Measurements from ENCODE around the gene CDHR2.

Gene CDHR2

DNA sequence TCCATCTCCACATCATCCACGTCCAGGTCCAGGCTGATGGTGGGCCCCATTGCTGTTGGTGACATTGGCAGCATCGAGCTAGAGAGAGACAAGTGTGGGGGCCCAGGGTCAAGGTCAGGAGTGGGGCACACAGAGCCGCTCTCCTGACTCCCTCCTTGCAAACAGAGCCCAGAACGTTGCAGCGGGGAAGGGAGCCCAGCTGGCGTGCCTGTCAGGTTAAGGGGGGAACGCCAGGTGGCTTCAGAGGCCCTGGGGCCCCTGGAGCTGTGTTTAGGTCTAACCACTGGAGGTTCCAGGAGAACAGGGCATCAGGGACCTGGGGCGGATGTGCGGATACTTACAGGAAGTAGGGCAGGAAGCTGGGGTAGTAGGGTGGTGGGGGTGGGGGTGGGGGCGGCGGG lies 19.4 kb upstream of the CDHR2 start:
- DNase-seq: no peak

DNA sequence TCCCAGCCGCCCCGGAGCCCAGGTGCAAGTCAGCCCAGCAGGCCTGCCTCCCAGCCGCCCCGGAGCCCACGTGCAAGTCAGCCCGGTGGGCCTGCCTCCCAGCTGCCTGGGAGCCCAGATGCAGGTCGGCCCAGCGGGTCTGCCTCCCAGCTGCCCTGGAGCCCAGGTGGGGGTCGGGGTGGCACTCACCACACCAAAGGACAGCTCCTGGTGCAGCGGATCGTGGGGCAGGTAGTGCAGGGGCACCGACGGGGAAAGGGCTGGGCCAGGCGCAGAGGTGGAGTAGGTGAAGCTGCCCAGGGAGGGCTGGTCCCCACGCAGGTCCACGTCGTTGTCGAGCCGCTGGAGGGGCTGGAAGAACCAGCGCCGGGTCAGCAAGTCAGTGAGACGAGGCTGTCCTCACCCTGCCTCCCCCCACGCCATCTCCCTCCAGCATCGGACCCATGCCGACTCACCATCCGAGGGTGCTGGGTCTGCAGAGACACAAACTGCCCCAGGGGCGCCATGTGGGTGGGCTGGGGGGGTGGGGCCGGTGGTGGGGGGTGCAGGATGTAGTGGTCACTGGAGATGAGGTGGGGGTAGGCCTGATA lies 18.7 kb upstream of the CDHR2 start:
- no peak for DNase-seq

DNA sequence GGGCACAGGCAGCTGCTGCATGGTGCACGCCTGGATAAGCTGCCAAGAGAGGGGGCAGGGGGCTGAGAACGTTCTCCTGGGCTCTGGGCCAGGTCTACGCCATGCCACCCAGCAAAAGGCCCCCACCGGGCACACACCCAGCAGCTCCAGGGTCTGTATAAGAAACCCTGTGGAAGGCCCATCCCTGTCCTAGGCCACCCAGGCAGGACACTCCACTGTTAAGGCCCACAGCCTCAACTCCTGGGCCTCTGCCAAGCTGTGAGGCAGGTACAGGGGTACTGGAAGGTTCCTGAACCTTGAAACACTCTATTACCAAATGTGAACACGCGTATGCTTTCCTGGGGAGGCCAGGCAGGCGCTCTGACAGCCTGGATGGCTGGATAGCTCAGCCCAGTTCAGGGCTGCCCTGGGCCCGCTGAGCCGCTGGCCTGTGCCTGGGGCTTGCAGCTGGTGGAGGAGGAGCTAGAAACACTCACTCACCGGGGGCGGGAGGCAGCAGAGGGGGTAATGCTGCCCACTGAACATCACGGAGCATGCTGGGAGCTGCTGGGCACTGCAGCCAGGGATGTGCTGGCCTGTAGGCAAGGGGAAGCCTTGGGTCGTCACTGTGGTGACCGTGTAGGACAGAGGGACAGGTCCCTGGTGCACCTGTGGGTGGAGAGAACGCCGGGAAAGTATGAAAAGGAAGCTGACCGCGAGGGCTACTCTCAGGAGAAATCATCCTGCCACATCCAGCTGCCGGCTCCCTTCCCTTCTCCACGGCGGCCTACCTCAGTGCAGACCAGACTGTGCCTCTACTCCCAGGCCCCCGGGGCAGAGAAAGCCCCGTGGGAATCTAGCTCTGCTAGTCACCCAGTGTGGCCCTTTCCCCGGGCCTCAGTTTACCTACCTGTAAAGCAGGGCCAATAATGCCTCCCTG lies 17.9 kb upstream of the CDHR2 start:
- peak in 13 of 14 donors; percentile 16 to 84 (median 64) for DNase-seq

DNA sequence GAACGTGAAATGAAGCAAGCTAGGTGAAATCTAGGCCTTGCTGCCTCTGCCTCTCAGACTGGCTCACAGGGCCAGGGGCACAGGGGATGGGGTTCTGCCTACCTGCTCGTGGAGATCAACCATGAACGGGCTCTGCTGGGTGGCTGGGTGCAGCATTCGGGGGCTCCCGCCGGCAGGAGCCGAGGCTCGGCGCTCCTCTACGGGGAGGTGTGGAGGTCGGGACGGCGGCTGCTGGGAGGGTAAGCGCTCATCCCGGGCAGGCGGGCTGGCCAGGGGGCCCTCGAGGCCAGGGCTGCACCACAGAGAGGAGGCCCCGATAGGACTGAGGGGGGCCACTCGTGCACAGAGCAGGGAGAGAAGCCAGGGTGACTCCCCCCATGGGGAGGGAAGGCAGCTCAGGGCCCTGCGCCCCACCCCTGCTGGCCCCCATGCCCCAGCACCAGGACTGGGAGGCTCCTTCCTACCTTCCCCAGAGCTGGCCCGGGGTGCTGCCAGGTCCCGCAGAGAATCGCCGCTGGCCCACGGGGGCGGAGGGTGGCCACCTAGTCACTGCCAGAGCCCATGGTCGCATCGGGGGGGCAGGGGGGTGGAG lies 17.1 kb upstream of the CDHR2 start:
- no peak for DNase-seq

DNA sequence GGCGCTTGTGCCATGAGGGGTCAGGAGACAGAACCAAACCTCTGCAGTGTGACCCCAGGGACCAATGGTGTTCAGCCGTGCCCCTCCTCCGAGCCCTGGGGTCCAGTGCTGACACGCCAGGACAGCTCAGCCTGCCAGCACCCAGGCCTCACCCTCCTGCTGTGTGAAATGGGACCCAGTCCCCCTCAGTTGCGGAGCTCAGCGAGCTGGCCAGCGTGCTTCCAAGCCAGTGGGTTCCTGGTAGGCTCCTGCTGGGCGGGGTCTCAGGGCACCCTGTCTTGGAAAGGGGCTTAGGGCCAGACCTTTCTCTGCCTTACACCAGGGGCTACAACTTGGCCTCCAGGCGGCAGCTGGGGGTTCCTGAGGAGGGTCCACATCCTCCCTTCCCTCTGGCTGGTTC lies 16.3 kb upstream of the CDHR2 start:
- no peak for DNase-seq

DNA sequence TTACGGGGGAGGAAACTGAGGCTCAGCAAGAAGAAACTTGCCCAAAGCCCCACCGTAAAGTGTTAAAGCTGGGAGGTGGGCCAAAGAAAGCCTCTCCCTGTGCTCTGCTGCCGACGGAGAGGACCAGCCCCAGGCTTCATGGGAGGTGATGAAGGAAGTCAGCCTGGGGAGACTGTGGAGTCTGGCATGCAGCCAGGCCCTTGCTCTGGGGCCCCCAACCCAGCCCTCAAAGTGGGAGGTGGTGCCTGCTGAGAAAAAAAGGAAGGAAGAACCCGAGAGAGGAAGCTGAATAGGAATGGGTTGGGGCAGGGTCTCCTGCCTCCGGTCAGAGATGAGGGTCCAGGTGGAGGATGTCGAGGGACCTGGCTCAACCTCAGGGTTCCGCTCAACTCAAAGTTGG lies 15.8 kb upstream of the CDHR2 start:
- DNase-seq: peak in 6 of 14 donors; percentile 26 to 45 (median 34)

DNA sequence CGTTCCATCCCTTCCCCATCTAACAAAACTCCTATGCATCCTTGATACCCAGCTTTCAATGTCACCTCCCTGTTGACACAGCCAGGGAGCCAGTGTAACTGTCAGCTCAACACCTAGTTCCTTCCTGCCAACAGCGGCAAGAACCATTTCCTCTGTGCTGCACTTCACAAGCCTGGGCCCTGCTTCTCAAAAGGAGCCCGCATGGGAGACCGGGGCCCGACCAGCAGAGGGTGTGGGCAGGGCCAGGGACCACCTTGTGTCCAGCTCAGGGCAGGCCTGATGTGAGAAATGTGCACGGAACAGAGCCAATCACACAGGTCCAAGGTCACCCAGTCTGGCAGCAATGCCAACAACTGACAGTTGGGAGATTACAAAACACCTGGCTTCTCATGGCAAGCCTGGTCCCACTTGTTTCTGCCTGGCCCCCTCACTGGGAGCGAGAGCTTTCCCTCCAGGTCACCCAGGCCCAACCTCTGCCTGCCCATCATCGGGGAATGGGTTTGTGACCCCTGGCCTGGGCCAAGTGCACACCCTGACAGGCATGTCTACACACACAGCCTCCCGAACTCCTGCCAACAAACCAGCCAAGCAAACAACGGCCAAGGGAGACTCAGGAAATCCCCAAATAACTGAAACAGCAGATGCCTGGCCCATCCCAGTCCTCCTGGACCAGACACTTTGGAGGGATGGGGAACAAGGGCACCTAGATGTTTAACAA lies 15.1 kb upstream of the CDHR2 start:
- DNase-seq: peak in 1 of 14 donors; percentile 40

DNA sequence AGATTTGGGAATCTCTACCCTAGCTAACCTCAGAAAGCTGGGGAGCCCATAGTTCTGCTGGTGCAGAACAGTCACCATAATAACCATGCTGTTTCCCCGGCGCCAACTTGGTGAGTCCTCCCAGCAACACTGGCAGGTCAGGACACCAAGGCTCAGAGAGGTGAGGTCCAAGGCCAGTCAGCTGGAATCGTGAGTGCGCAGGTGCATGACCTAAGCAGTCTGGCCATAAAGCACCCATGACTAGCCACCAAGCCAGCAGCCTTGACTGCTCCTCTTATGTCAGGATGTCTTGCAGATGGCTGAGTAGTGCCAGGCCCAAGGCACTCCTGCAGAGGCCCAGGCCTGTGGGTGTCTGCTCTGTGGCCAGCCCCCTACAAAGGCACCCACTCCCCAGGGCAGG lies 14.5 kb upstream of the CDHR2 start:
- peak in 1 of 14 donors; percentile 30 for DNase-seq

DNA sequence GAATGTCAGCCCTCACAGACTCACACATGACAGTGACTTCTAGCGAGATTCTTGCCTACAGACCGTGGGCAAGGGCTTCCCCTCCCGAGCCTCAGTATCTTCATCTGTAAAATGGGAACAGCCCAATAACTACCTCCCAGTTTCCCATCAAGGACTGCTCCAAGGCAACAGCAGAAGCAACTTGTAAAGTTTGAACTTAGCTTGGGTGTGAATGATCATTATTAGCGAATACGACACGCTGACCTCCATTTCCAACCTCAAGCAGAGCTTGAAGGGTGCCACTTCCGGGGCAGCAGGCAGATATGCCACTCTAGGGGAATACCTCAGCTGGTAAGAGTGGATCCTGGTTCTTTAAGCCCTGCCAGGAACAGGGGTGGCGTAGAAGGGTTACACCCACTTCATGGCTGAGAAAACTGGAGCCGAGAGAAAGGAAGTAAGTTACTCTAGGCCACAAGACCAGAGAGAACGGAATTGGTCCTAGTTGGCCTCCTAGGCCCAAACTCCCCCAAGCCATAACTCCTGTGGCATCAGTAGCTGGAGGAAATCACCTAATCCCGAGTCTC lies 14.0 kb upstream of the CDHR2 start:
- peak in 1 of 14 donors; percentile 40 for DNase-seq

DNA sequence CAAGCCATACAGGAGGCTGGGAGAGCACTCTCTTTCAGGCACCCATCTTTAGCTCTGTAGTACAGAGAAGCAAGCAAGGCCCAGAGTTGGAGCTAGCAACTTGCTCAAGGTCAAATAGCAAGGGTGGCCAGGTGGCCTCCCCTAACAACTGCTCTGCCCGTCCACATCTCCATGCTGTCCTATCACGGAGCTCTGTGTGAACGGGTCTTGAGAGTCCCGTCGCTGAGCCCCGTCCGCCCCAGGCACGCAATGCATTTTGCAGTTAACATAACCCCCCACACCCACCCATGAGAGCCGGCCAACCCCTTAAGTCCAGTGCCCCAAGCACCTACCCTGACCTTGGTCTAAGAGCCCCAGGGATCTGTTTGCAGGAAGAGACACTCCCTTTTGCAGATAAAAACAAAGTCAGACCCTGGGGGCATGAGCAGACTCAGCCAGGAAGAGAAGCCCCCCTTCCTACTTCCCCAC lies 13.4 kb upstream of the CDHR2 start:
- peak in 3 of 14 donors; percentile 14 to 40 (median 18) for DNase-seq

DNA sequence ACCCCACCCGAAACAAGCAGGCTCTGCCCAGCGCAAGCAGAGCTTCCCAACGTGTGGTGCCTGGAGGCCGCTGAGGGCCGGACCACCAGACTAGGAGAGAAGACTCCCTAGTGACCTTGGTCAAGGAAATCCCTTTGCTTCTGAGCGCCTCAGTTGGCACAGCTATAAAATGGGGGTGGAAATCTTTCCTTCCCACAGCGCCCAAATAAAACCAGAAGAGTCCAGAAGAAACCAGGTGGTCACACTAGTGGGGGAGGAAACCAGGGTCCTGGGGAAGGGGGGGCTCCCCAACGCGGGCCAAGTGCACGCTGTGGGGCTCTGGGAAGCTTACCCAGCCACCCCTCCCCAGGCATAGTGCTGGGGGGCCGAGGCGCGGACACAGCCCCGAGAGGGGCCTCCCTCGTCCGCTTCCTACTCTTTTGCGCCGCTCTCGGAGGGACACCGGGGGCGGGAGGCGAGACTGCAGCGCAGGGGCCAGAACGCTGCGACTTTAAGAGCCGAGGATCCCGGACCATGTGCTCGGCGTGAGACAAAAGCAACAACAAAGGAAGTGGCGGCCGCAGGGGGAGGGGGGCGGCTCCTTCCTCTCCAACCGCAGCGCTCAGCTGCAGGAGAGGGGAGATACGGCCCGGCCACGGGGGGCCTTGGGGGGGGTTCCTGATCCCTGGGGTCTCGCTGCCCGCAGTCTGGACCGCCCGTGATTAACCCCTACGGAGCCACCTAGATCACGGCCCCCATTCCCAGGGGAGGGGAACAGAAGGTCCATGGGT lies 12.8 kb upstream of the CDHR2 start:
- peak in 12 of 14 donors; percentile 29 to 85 (median 72) for DNase-seq

DNA sequence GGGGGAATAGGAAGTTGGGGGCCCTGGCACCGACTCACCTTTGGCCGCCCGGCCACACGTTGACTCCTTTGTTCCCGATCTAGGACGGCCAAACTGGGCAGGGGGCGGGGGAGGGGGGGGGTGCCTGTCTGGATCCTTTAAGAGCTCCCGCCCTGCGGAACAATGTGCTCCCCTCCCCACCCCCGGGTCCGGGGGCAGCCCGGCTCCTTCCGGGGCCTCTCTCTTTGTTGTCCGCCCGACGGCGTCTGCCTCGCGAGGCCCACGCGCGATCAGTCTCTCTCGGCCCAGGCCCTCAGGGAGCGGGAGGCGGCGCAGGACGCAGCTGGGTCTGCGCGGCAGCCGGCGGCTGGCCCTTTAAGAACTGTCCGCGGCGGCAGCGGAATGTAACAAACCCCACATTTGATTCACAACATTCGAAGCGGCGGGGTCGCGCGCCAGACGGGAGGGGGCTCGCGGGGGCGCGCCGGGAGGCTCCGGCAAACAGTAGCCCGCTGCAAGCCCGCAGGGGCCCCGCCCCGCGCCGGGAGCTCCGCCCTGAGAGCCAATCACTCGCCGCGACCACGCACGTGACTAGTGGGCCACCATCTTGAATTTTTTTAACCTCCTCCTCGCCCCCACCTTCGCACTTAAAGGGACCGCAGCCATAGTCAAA lies 12.1 kb upstream of the CDHR2 start, which contains the start of gene RNF44:
TSS of gene RNF44 (minus strand) at position 501 of the 652 bp plus-strand sequence. CDS start 4,930 bp downstream, outside the sequence.
- peak; percentile 84 to 98 (median 97) for DNase-seq

DNA sequence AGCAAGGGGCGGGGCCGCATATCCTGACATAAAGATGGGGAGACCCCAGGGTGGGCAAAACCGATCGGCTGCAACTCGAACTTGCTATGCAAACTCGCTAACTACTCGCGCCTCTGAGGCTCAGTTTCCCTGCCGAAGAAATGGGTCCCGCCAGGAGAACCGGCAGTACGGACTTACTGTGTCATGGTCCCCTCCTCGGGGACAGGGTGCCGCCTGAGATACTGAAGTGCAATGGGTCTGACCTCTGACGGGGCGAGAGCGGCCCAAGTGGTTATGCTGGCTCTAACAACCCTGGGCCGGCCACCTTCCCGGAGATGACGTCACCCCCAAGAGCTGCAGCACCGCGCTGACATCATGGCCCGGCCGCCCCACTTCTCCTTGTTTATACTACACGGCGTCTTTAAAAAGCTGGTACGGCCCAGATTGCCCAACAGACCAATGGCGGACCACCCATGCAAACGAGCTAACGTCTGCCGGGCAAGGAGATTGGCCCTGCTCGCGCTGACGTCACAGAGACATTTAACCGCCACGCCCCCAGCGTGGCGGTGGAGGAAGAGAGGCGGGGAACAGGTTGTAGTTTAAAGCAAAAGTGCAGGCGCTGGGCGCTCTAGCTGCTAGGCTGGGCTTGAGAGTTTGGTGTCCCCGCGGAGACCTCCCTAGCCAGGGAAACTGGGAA lies 11.4 kb upstream of the CDHR2 start:
- peak; percentile 71 to 99 (median 94) for DNase-seq

DNA sequence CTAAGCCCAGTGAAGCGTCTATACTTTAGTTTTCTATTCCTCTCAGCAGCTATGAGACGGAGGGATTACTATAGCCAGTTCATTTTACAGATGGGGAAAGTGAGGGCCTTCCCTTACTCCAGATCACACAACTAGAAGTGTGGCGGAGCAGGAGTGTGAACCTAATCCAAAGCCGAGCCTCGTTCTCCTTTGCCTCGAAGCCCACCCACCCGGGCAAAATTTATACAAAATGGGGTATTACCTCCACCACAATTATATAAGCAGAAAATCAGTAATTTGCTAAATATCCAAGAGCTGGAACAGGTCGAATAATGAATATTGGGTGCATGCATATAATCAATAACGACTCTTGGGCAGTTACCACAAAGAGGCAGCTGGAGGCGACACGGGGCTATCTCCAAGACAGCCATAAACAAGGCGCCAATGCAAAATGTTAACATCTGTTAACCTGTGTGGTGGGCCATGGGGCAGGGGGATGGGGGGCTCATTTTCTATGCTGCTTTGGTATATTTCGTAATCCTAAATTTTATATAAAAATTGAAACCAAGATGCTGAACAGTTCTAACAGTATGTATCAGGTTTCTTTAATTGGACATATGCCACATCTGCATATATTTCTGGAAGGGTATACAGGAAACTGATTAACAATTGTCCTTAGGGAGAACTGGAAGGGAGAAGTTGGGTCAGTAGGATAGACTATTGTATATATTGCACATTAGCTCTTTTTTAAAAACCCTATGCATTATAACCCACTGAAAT lies 10.7 kb upstream of the CDHR2 start:
- no peak for DNase-seq

DNA sequence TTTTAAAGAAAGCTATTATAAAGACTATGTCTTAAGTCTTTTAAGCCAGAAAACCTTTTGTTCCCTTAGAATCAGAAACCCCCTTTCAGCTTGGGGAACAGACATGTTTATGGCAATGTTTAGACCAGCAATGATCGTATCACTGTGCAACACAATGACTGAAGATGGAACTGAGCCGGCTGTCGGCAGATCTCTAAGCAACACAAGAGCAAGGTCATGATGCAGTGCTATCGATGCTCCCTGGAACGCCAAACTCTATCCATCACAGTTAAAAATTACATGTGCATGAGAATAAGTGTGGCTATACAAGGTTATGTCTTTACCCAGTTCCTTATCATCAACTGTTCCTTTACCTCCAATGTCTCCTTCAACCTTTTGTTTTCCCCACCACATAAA lies 10.2 kb upstream of the CDHR2 start:
- DNase-seq: no peak

DNA sequence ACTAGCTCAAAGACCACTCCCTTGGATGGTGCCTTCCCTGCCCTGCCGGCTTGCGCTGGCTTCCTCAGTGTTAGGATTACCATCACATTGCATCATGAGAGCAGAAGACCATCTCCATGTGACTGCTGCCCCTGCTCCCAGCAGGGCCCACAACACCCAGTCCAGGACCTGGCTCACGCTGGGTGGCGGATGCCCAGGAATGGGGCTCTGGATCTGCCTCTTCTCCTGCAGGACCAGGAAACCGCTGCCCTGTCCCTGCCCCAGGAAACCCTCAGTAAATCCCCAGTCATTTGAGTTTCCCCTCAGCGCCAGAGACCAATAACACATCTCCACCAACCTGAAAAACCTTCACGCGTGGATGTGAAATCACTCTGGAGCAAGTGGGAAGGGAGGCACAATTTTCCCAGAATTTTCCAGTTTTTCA lies 8.7 kb upstream of the CDHR2 start:
- DNase-seq: no peak

DNA sequence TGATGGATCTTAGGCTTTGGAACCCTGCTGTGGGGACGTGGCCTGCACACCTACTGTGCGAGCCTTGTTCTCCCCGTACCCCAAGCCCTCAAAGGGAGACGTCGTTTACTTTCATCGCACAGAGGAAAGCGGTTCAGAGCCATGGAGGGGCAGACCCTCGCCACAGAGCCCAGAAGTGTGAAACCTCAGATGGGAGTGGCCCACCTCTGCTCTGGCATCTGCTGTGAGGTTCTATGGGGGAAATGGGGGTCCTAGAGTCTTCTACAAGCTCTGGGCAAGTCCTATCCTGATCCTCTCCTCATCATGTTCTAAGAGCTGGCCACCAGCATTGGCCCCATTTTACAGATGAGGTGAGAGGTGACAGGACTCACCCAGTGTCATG lies 8.2 kb upstream of the CDHR2 start:
- no peak for DNase-seq

DNA sequence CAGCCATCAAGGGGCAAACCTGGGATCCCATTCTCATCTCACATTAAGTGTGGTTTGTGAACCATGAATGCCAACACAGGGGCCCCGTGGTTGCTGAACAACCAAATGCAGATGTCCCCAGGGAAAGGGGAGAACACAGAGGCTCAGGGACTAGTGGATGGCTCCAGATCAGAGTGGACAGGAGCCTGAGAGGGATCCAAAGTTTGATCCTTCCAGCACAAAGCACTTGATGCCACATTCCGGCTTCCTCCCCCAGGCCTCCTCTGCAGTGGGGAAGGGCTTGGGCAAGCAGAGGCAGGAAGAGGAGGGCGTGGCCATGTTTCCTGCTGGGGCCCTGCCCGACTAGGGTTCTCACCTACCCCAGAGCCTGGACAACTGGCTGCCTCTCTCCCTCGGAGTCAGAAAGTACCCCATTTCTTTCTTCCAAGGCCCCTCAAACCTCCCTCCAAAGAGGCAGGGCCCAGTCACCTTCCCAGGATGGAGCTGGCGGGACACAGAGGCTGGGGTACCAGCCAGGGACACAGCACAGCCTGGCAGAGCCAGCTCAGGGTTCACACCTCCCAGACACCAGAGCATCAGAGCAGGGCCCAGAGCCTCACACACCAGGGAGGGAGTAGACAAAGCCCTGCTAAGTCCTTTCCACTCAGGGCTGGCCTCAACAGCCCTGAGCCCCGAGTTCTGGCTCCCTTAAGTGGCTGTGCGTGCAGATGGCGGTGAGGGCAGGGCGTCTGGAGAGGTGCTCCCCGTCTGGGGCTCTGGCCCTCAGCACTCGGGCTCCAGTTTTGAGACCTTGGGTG lies 7.6 kb upstream of the CDHR2 start:
- peak in 2 of 14 donors; percentile 9 to 16 for DNase-seq

Data from C1 segment of cervical spinal cord (tissue), 14 donors.